GM12878 (cell line): Measurements from ENCODE around the gene MAB21L4.

ENCODE experiments used
- BCL3 ChIP-seq: IDR thresholded peaks from 2 replicates; pipeline ENCODE4 v1.6.1; 2011; ENCODE audit warnings: borderline replicate concordance, low read depth, mild to moderate bottlenecking, moderate library complexity, low read length; ENCODE audit not compliant: insufficient read depth, poor library complexity, severe bottlenecking
- CEBPB ChIP-seq, 2 experiments: fragments of 150-350 bp in 1 of 2; IDR thresholded peaks; 2 replicates each; pipeline ENCODE4 v1.6.1; 2012 to 2014; ENCODE audit warnings: low read depth in 2 of 2, low read length in 2 of 2, borderline replicate concordance in 1 of 2, inconsistent platforms in 1 of 2
- CTCF ChIP-seq, 3 experiments: IDR thresholded peaks in 2 of 3; conservative IDR thresholded peaks in 1 of 3; 2 replicates each; pipeline ENCODE4 v1.5.1; 2011; ENCODE audit warnings: low read depth in 3 of 3, low read length in 3 of 3, mild to moderate bottlenecking in 3 of 3, control low read depth in 2 of 3, moderate library complexity in 2 of 3, inconsistent platforms in 1 of 3, mixed read lengths in 1 of 3; ENCODE audit not compliant: control insufficient read depth in 2 of 3, insufficient read depth in 1 of 3; ENCODE audit errors: extremely low read depth in 1 of 3
- EP300 ChIP-seq, 2 experiments: fragments of 150-350 bp in 1 of 2; IDR thresholded peaks; 2 replicates each; pipeline ENCODE4 v1.6.1; 2011 to 2012; ENCODE audit warnings: low read depth in 2 of 2, low read length in 2 of 2, borderline replicate concordance in 1 of 2, improper control_type of control experiment in 1 of 2, inconsistent platforms in 1 of 2; ENCODE audit not compliant: control insufficient read depth in 1 of 2
- JUND ChIP-seq: IDR thresholded peaks from 2 replicates; pipeline ENCODE4 v1.6.1; 2012; ENCODE audit warnings: low read depth, mild to moderate bottlenecking, low read length, improper control_type of control experiment, moderate library complexity
- PAX5 ChIP-seq: IDR thresholded peaks from 2 replicates; pipeline ENCODE4 v1.6.1; 2011; ENCODE audit warnings: low read depth, low read length, borderline replicate concordance
- RFX5 ChIP-seq: IDR thresholded peaks from 2 replicates; pipeline ENCODE4 v1.6.1; 2011; ENCODE audit warnings: low read depth, low read length, improper control_type of control experiment
- SREBF2 ChIP-seq: IDR thresholded peaks from 2 replicates; pipeline ENCODE4 v1.6.1; 2012; ENCODE audit warnings: mild to moderate bottlenecking, low read length
- TF ChIP-seq, protein P1 (sequence below): IDR thresholded peaks from 2 replicates; pipeline ENCODE4 v1.6.1; 2012; ENCODE audit warnings: low read depth, low read length, improper control_type of control experiment
- TF ChIP-seq, protein P2 (sequence below): IDR thresholded peaks from 2 replicates; pipeline ENCODE4 v1.6.1; 2012; ENCODE audit warnings: low read depth, low read length, improper control_type of control experiment

- no peak for TF ChIP-seq EP300 (IDR thresholded peaks at IDR 0.05; ENCODE audit: borderline replicate concordance in 1 of 2, control insufficient read depth in 1 of 2, low read depth in 2 of 2, low read length in 2 of 2)
- no peak for TF ChIP-seq RFX5
- TF ChIP-seq JUND: no peak
- TF ChIP-seq CEBPB (IDR thresholded peaks at IDR 0.05; ENCODE audit: borderline replicate concordance in 1 of 2, low read depth in 2 of 2, low read length in 2 of 2): no peak
- no peak for TF ChIP-seq CTCF (IDR thresholded peaks at IDR 0.05 in 2 of 3, conservative IDR thresholded peaks at IDR 0.05 in 1 of 3; ENCODE audit: control insufficient read depth in 2 of 3, extremely low read depth in 1 of 3, insufficient read depth in 1 of 3, low read depth in 3 of 3, low read length in 3 of 3)
- TF ChIP-seq, protein P1, sequence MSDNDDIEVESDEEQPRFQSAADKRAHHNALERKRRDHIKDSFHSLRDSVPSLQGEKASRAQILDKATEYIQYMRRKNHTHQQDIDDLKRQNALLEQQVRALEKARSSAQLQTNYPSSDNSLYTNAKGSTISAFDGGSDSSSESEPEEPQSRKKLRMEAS: no peak
- no peak for TF ChIP-seq PAX5
- TF ChIP-seq, protein P2, sequence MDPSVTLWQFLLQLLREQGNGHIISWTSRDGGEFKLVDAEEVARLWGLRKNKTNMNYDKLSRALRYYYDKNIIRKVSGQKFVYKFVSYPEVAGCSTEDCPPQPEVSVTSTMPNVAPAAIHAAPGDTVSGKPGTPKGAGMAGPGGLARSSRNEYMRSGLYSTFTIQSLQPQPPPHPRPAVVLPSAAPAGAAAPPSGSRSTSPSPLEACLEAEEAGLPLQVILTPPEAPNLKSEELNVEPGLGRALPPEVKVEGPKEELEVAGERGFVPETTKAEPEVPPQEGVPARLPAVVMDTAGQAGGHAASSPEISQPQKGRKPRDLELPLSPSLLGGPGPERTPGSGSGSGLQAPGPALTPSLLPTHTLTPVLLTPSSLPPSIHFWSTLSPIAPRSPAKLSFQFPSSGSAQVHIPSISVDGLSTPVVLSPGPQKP: no peak
- no peak for TF ChIP-seq SREBF2
- TF ChIP-seq BCL3: no peak
Observed at GRCh38 chr2:240865391-240865790, 30.6 kb downstream of the MAB21L4 start.
